Right cardiac atrium (tissue), 5 donors: ENCODE measurements around the gene GTF2A1L. TPM values are rescaled to one million over a fixed set of nuclear protein-coding genes. Genes with fewer than 3 reads are reported as not detected.
"Not testable (repeated sequence)": the region's sequence is repeated elsewhere in the genome, so short reads cannot be mapped to it uniquely, and the experiment has no call there.

Experiments
- ATAC-seq, 2 donors: fragments of 200-7000 bp; cut with Tn5 transposase; one replicate each; pipeline versions ENCODE4 v1.8.0 to v1.9.1; 2020; ENCODE audit warnings: moderate library complexity in 2 of 2, mild to moderate bottlenecking in 1 of 2
- DNase-seq, 3 donors: peaks; one replicate each; pipeline ENCODE4 v3.0.0-alpha.2; 2020
- H3K27ac ChIP-seq: one replicate; pipeline ENCODE4 v1.5.1; 2013; ENCODE audit warnings: mild to moderate bottlenecking, low read length, control low read depth, moderate library complexity
- H3K27me3 ChIP-seq: one replicate; pipeline ENCODE4 v1.6.1; 2013; ENCODE audit not compliant: control insufficient read depth, insufficient read depth
- H3K4me1 ChIP-seq: one replicate; pipeline ENCODE4 v1.6.1; 2013; ENCODE audit warnings: low read length; ENCODE audit not compliant: control insufficient read depth, insufficient read depth
- H3K4me3 ChIP-seq: one replicate; pipeline ENCODE4 v1.5.1; 2013; ENCODE audit warnings: low read length, control low read depth
- H3K9me3 ChIP-seq: one replicate; pipeline ENCODE4 v1.6.1; 2013; ENCODE audit warnings: low read length; ENCODE audit not compliant: control insufficient read depth
- WGBS: extraction: QIAGEN DNeasy Blood & Tissue Kit; methylation state at CpG from one replicate; pipeline ENCODE4 v1.1.7; 2013; 5-methylcytosine and 5-hydroxymethylcytosine counted together
- intact Hi-C, 4 donors: fragments of 100-400 bp; cut with DNase I; formaldehyde crosslinking; loops; one replicate each; pipeline versions ENCODE4 v1.11.0 to v1.14.0; 2022 to 2023
- polyA plus RNA-seq: library from polyadenylated mRNA; stranded (reverse); fragments of 200-250 nt; gene quantifications from one replicate; pipeline ENCODE4 v1.2.3, GENCODE V29; 2013
- total RNA-seq, 4 donors: library from RNA; stranded (reverse); fragmentation: NEBNext Ultra II Directional; extraction: Animal tissue kit (Norgen Biotek cat#: 25700); gene quantifications; one replicate each; pipeline ENCODE4 v1.2.1, GENCODE V29; 2021
- donor health status: healthy with polysubstance abuse.
- donor health status: DM: no; HTN: yes; CAD: no.
- donor health status: DM: no; HTN: no; CAD: no.
- donor health status: DM: no; HTN: yes; CAD: no; lungs with severe emphysema.
- donor health status: DM: yes; HTN: yes; CAD: no.

Gene GTF2A1L
- total and polyA plus RNA-seq, 5 donors = 0.79 TPM; not detected in 4

GRCh38 chr2:48607307-48608014 is 10.2 kb upstream of the GTF2A1L start:
- Histone ChIP-seq H3K4me1 (no peaks in the 10 kb centered on the region), H3K27me3 (no peaks in the 10 kb centered on the region), H3K9me3 (no peaks in the 10 kb centered on the region), H3K27ac (no peak overlapping the region), H3K4me3 (no peak overlapping the region)
- no peak for ATAC-seq
- 69% methylated on average over 10 of the region's 10 CpGs for WGBS
- intact Hi-C loops = no loop called here
- DNase-seq = no peak

DNA sequence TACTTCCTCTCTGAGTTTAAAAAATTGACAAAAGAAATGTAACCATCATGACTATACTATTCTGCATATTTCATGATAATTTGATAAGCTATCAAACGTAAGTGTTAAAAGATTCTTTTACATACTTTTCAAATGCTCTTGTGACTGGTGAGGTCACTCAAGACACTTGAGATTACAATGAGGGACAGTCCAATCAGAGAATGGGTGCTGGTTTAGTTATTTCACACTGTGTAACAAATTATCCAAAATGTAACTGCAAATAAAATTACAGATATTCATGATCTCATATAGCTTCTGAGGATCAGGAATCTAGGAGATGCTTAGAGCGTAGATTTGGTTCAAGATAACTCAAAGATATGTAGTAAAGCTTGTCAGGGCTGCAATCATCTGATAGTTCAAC is 4.4 kb upstream of the GTF2A1L start:
- intact Hi-C loops = no loop called here
- ATAC-seq (no peak), DNase-seq (no peak)
- Histone ChIP-seq H3K27ac (no peak overlapping the region), H3K4me1 (no peaks in the 10 kb centered on the region), H3K4me3 (no peak overlapping the region), H3K9me3 (no peaks in the 10 kb centered on the region), H3K27me3 (no peaks in the 10 kb centered on the region)
- WGBS = 82% methylated on average over 2 of the region's 2 CpGs

DNA sequence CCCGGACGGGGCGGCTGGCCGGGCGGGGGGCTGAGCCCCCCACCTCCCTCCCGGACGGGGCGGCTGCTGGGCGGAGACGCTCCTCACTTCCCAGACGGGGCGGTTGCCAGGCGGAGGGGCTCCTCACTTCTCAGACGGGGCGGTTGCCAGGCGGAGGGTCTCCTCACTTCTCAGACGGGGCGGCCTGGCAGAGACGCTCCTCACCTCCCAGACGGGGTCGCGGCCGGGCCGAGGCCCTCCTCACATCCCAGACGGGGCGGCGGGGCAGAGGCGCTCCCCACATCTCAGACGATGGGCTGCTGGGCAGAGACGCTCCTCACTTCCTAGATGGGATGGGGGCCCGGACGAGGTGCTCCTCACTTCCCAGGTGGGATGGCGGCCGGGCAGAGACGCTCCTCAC is 3.1 kb upstream of the GTF2A1L start:
- WGBS = 96% methylated on average over 35 of the region's 35 CpGs
- H3K9me3 ChIP-seq, H3K27me3 ChIP-seq, ATAC-seq, H3K4me3 ChIP-seq, H3K27ac ChIP-seq, intact Hi-C loops, H3K4me1 ChIP-seq: not testable (repeated sequence)
- peak in 1 of 3 donors; percentile 38 for DNase-seq

DNA sequence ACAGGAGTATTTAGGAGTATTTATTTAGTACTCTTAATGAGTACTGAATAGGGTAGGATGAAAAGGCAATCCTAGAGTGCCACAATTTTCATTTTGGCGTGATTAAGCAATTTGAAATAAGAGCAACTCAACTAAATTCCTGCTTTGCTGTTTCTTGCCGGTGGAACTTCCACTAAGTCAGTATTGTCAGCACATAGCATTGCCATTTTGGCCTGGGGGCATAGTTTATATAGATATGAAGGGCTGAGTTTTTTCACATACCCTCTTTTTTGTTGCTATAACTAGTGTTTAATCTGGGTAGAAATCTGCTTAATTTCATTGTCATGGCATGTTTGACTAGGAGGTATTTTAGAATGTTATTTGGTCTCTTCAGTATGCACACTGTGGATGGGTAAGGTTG is 1.9 kb downstream of the GTF2A1L start:
- DNase-seq (no peak), ATAC-seq (no peak)
- no peak overlapping the region for H3K4me3 ChIP-seq
- 89% methylated on average over 2 of the region's 2 CpGs for WGBS
- H3K4me1 ChIP-seq = no peaks in the 10 kb centered on the region
- intact Hi-C loops = no loop called here
- no peak overlapping the region for H3K27ac ChIP-seq
- no peaks in the 10 kb centered on the region for H3K9me3 ChIP-seq
- H3K27me3 ChIP-seq = no peaks in the 10 kb centered on the region

- no peak for ATAC-seq
- no peak for DNase-seq
- whole genome bisulfite sequencing = 94% methylated on average over 7 of the region's 7 CpGs
- Histone ChIP-seq H3K27me3 (no peaks in the 10 kb centered on the region), H3K9me3 (no peaks in the 10 kb centered on the region), H3K4me1 (no peaks in the 10 kb centered on the region), H3K4me3 (no peak overlapping the region), H3K27ac (no peak overlapping the region)
- intact Hi-C loops = no loop called here
Measured at GRCh38 chr2:48620604-48621003, 2.9 kb downstream of the GTF2A1L start.

GRCh38 chr2:48622691-48623090 is 5.0 kb downstream of the GTF2A1L start:
- H3K27me3 ChIP-seq, ATAC-seq, H3K4me3 ChIP-seq, H3K9me3 ChIP-seq, H3K4me1 ChIP-seq, H3K27ac ChIP-seq, intact Hi-C loops, DNase-seq: not testable (repeated sequence)
- 86% methylated on average over 5 of the region's 5 CpGs for WGBS

GRCh38 chr2:48624696-48625095 is 7.0 kb downstream of the GTF2A1L start:
- WGBS = 85% methylated on average over 2 of the region's 2 CpGs

DNA sequence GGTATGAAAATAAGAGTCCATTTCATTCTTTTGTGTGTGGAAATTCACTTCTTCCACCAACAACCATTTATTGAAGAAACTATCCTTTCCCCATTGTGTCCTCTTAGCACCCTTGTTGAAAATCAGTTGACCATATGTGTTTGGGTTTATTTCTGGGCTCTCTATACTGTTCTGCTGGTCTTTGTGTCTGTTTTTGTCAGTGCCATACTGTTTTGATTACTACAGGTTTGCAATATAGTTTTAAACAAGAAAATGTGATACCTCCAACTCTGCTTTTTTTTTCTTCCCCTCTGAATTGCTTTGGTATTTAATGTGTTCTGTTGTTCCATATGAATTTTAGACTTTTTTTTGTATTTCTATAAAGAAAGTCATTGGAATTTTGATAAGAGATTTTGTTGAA is 8.4 kb downstream of the GTF2A1L start:
- intact Hi-C loops = no loop called here
- Histone ChIP-seq H3K27me3 (no peaks in the 10 kb centered on the region), H3K27ac (no peak overlapping the region), H3K4me3 (no peak overlapping the region), H3K9me3 (no peaks in the 10 kb centered on the region), H3K4me1 (no peaks in the 10 kb centered on the region)
- ATAC-seq (no peak), DNase-seq (no peak)

More at GRCh38 chr2:48624696-48625095, 7.0 kb downstream of the GTF2A1L start:
- no peak for ATAC-seq
- Histone ChIP-seq H3K27me3 (no peaks in the 10 kb centered on the region), H3K9me3 (no peaks in the 10 kb centered on the region), H3K27ac (no peak overlapping the region), H3K4me1 (no peaks in the 10 kb centered on the region), H3K4me3 (no peak overlapping the region)
- intact Hi-C loops = no loop called here
- DNase-seq = no peak

GRCh38 chr2:48633143-48633542 is 15.5 kb downstream of the GTF2A1L start:
- no peak overlapping the region for H3K27ac ChIP-seq
- H3K9me3 ChIP-seq = no peaks in the 10 kb centered on the region
- no peak for DNase-seq
- no peak for ATAC-seq
- 27% methylated on average over 5 of the region's 5 CpGs for WGBS
- no peak overlapping the region for H3K4me3 ChIP-seq
- no peaks in the 10 kb centered on the region for H3K27me3 ChIP-seq
- intact Hi-C loops = no loop called here
- H3K4me1 ChIP-seq = no peaks in the 10 kb centered on the region

DNA sequence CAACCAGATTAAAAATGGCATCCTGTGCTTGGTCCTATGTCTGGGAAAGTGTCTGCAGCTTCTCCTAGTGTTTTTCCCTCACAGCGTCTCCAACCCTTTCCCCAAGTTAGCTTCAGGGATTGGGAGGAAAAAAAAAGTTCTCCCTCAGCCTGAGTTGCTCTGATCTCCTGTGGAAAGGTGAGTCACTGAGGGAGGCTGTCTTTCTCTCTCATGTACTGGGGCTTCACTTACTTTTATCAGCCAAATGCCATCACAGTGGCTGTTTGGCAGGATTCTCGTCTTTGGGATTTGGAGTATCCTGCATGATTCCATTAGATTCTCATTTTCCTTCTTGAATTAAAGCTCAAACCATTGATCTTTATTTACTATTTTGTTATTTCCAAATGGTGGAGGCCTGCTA is 18.1 kb downstream of the GTF2A1L start:
- DNase-seq (no peak), ATAC-seq (no peak)
- no peaks in the 10 kb centered on the region for H3K27me3 ChIP-seq
- H3K4me3 ChIP-seq = no peak overlapping the region
- 68% methylated on average over 2 of the region's 2 CpGs for WGBS
- H3K4me1 ChIP-seq = no peaks in the 10 kb centered on the region
- intact Hi-C loops = no loop called here
- H3K9me3 ChIP-seq = no peaks in the 10 kb centered on the region
- no peak overlapping the region for H3K27ac ChIP-seq

DNA sequence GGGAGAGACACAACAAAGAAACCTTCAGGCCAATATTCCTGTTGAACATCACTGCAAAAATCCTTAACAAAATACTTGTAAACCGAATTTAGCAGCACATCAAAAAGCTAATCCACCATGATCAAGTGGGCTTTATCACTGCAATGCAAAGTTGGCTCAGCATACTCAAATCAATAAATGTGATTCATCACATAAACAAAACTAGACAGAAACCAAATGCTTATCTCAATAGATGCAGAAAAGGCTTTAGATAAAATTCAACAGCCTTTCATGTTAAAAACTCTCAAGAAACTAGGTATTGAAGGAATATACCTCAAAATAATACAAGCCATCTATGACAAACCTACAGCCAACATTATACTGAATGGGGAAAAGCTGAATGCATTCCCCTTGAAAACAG is 20.6 kb downstream of the GTF2A1L start:
- Histone ChIP-seq H3K4me1 (no peaks in the 10 kb centered on the region), H3K27ac (no peak overlapping the region), H3K9me3 (no peaks in the 10 kb centered on the region), H3K4me3 (no peak overlapping the region), H3K27me3 (no peaks in the 10 kb centered on the region)
- intact Hi-C loops = no loop called here
- no peak for DNase-seq
- ATAC-seq = no peak
- 63% methylated on average over 1 of the region's 1 CpG for WGBS
